ENCODE measurements around the gene TMEM43. TPM values are rescaled to one million over a fixed set of nuclear protein-coding genes. Genes with fewer than 3 reads are reported as not detected.

The TMEM43 gene
- total RNA-seq, 3 donors from 2014 or later = 23.1 to 50.4 (median 31.3) TPM

- peaks cover 4% of the 10 kb centered on the region for H3K4me1 ChIP-seq (ENCODE audit: low read depth)
- H3K4me3 ChIP-seq = no peak overlapping the region
- intact Hi-C loops (cut with DNase I, micrococcal nuclease) = no loop called here
- TF ChIP-seq CTCF (IDR thresholded peaks at IDR 0.05) = no peak
- H3K9me3 ChIP-seq = no peaks in the 10 kb centered on the region
- ATAC-seq = no peak
- no peak for DNase-seq
- peaks cover 12% of the 10 kb centered on the region for H3K36me3 ChIP-seq (ENCODE audit: low read depth)
These were observed 12.6 kb downstream of the TMEM43 start for GRCh38 chr3:14137445-14137844.

- DNase-seq (peak in 1 of 3 donors; percentile 17), ATAC-seq (no peak)
- peaks cover 12% of the 10 kb centered on the region for H3K36me3 ChIP-seq (ENCODE audit: low read depth)
- intact Hi-C loops (cut with DNase I, micrococcal nuclease) = no loop called here
- TF ChIP-seq CTCF (IDR thresholded peaks at IDR 0.05) = no peak
- H3K9me3 ChIP-seq = no peaks in the 10 kb centered on the region
- H3K4me3 ChIP-seq = no peak overlapping the region
- H3K4me1 ChIP-seq (ENCODE audit: low read depth) = peaks cover 4% of the 10 kb centered on the region
These were observed 13.4 kb downstream of the TMEM43 start for GRCh38 chr3:14138109-14138877.

GRCh38 chr3:14138878-14139655 is 14.2 kb downstream of the TMEM43 start:
- intact Hi-C loops (cut with DNase I, micrococcal nuclease) = no loop called here
- no peak for TF ChIP-seq CTCF (IDR thresholded peaks at IDR 0.05)
- ATAC-seq (no peak), DNase-seq (no peak)
- H3K9me3 ChIP-seq = no peaks in the 10 kb centered on the region
- peaks cover under 1% of the 10 kb centered on the region for H3K4me1 ChIP-seq (ENCODE audit: low read depth)
- H3K36me3 ChIP-seq (ENCODE audit: low read depth) = peaks cover 8% of the 10 kb centered on the region
- H3K4me3 ChIP-seq = no peak overlapping the region

- H3K4me1 ChIP-seq (ENCODE audit: low read depth) = peaks cover 6% of the 10 kb centered on the region
- H3K36me3 ChIP-seq (ENCODE audit: low read depth) = peaks cover 3% of the 10 kb centered on the region
- DNase-seq (no peak), ATAC-seq (no peak)
- H3K4me3 ChIP-seq = no peak overlapping the region
- no peak for TF ChIP-seq CTCF (IDR thresholded peaks at IDR 0.05)
- H3K9me3 ChIP-seq = no peaks in the 10 kb centered on the region
- intact Hi-C loops (cut with DNase I, micrococcal nuclease) = no loop called here
These were observed 14.9 kb downstream of the TMEM43 start for GRCh38 chr3:14139771-14140170.

GRCh38 chr3:14140668-14141067 is 15.8 kb downstream of the TMEM43 start:
- H3K4me3 ChIP-seq = no peak overlapping the region
- peaks cover 11% of the 10 kb centered on the region for H3K4me1 ChIP-seq (ENCODE audit: low read depth)
- H3K36me3 ChIP-seq (ENCODE audit: low read depth) = no peaks in the 10 kb centered on the region
- DNase-seq (no peak), ATAC-seq (no peak)
- intact Hi-C loops (cut with DNase I, micrococcal nuclease) = no loop called here
- no peak for TF ChIP-seq CTCF (IDR thresholded peaks at IDR 0.05)
- no peaks in the 10 kb centered on the region for H3K9me3 ChIP-seq

Measured in mucosa of descending colon (tissue), 3 donors.